ENCODE data around the gene NXNL1.

Gene NXNL1

GRCh38 chr19:17466487-17466850 lies 5.7 kb upstream of the NXNL1 start:
- TF ChIP-seq, protein P1, sequence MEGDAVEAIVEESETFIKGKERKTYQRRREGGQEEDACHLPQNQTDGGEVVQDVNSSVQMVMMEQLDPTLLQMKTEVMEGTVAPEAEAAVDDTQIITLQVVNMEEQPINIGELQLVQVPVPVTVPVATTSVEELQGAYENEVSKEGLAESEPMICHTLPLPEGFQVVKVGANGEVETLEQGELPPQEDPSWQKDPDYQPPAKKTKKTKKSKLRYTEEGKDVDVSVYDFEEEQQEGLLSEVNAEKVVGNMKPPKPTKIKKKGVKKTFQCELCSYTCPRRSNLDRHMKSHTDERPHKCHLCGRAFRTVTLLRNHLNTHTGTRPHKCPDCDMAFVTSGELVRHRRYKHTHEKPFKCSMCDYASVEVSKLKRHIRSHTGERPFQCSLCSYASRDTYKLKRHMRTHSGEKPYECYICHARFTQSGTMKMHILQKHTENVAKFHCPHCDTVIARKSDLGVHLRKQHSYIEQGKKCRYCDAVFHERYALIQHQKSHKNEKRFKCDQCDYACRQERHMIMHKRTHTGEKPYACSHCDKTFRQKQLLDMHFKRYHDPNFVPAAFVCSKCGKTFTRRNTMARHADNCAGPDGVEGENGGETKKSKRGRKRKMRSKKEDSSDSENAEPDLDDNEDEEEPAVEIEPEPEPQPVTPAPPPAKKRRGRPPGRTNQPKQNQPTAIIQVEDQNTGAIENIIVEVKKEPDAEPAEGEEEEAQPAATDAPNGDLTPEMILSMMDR (IDR thresholded peaks at IDR 0.05; ENCODE audit: control extremely low read depth, extremely low read depth, low read depth, missing control alignments), result no peak
- ChIA-PET POLR2A (no interaction called here), CTCF (interaction anchor here (0.7 to 5.4 kb wide), 23 partner anchors 8 to 300 kb away, joined by 3 to 31 read pairs (median 4); partner anchors contain the start of genes BST2, CCDC194, MVB12A and TMEM221)
- DNase-seq (ENCODE audit: extremely low spot score), result no peak

GRCh38 chr19:17458970-17459369 lies 1.8 kb downstream of the NXNL1 start:
- no peak for DNase-seq (ENCODE audit: extremely low spot score)
- TF ChIP-seq, protein P1 (IDR thresholded peaks at IDR 0.05; ENCODE audit: control extremely low read depth, extremely low read depth, low read depth, missing control alignments), result no peak
- CTCF ChIA-PET, result interaction anchor here (0.8 to 2.9 kb wide), 2 partner anchors 38 to 64 kb away, joined by 3 to 10 read pairs; no protein-coding TSS in a partner anchor
- POLR2A ChIA-PET, result no interaction called here

DNA sequence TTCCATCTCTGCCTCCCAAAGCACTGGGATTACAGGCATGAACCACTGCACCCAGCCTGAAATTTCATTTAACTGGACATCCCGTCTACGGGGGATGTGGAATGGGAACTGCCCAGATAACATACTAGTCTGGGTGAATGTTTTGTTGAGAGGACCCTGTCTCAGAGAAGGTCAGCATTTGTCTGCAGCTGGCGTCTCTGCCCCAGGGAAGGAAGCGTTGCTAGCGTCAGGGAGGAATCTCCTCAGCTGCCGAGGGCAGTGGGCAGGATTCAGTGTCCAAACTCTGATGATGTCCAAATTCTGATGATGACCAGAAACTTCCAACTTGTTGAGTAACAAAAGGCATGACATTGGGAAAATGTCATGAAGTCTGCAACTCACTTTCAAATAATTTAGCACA lies 3.1 kb downstream of the NXNL1 start:
- CTCF ChIA-PET, result interaction anchor here (2.5 kb wide), 1 partner anchor 9 kb away, joined by 9 read pairs; no protein-coding TSS in a partner anchor
- DNase-seq (ENCODE audit: extremely low spot score), result no peak
- TF ChIP-seq, protein P1 (IDR thresholded peaks at IDR 0.05; ENCODE audit: control extremely low read depth, extremely low read depth, low read depth, missing control alignments), result no peak
- POLR2A ChIA-PET, result no interaction called here

DNA sequence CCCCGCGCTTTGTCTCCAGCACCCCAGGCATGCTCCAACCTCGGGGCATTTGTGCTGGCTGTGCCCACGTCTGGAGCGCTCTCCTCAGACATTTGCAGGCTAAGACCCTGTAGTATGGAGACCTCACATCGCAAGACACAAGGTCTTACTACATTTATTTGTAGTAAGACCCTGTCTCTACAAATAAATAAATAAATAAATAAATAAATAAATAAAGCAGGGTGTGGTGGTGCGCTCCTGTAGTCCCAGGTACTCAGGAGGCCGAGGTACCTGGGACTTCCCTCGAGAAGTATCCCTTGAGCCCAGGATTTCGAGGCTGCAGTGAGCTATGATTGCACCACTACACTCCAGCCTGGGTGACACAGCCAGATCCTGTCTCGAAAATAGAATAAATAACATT lies 4.6 kb downstream of the NXNL1 start:
- CTCF ChIA-PET, result interaction anchor here (2.5 kb wide), 1 partner anchor 10 kb away, joined by 9 read pairs; no protein-coding TSS in a partner anchor

DNA sequence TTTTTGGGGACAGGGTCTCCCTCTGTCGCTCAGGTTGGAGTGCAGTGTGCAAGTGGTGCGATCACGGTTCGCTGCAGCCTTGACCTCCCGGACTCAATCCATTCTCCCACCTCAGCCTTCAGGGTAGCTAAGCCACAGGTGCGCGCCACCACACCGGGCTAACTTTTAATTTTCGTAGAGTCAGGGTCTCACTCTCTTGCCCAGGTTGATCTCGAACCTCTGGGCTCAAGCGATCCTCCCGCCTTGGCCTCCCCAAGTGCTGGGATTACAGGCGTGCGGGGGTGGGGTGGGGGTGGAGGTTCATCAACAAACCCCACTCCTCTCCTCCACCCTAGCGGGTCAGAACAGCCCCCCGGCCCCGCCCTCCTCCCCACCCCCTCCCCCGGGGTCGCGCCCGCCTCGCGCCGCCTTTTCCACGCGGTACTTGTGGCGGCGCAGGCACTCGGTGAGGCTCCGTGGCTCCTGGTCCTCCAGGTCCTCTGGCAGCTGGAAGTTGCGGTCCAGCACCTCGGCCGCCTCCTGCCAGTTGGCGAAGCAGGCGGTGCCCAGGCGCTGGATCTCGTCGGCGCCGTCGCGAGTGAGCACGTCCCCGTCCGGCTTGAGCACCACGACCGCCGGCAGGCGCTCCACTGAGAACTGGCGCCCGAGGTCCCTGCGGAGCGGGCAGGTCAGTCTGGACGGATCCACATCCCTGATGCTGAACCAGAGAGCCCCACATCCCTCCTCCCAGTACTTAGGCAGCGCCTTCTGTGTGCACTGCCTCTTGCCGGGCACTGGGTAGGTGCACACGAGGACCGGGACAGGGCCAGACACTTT lies 5.2 kb downstream of the NXNL1 start:
- CTCF ChIA-PET, result interaction anchor here (1.6 to 2.5 kb wide), 2 partner anchors 11 to 12 kb away, joined by 7 to 9 read pairs; no protein-coding TSS in a partner anchor
- TF ChIP-seq, protein P1 (IDR thresholded peaks at IDR 0.05; ENCODE audit: control extremely low read depth, extremely low read depth, low read depth, missing control alignments), result no peak
- POLR2A ChIA-PET, result no interaction called here
- DNase-seq (ENCODE audit: extremely low spot score), result no peak

More for the DNA sequence above, 4.6 kb downstream of the NXNL1 start:
- POLR2A ChIA-PET, result no interaction called here
- no peak for DNase-seq (ENCODE audit: extremely low spot score)
- TF ChIP-seq, protein P1 (IDR thresholded peaks at IDR 0.05; ENCODE audit: control extremely low read depth, extremely low read depth, low read depth, missing control alignments), result no peak

- TF ChIP-seq, protein P1 (IDR thresholded peaks at IDR 0.05; ENCODE audit: control extremely low read depth, extremely low read depth, low read depth, missing control alignments), result no peak
- ChIA-PET POLR2A (no interaction called here), CTCF (interaction anchor here (0.8 to 1.6 kb wide), 4 partner anchors 10 to 407 kb away, joined by 3 to 7 read pairs (median 4); no protein-coding TSS in a partner anchor)
- DNase-seq (ENCODE audit: extremely low spot score), result peak; percentile 23
Observed at GRCh38 chr19:17454576-17455071, 6.1 kb downstream of the NXNL1 start.

Measured in GM10248 (cell line).